HepG2 (cell line): Measurements from ENCODE around the gene AFAP1. TPM values are rescaled to one million over a fixed set of nuclear protein-coding genes. Genes with fewer than 3 reads are reported as not detected.

Experiments used
- ATAC-seq: fragments of 200-7000 bp; cut with Tn5 transposase; 3 replicates; pipeline ENCODE4 v1.9.1; 2020; ENCODE audit warnings: mild to moderate bottlenecking, moderate library complexity
- BruUV-seq: library from RNA; stranded (reverse); fragments of 400-500 nt; replicated peaks from 2 replicates; lab custom pipeline; 2021; lab: Mats Ljungman, UMichigan
- CTCF ChIA-PET: fragments of 300-600 bp; formaldehyde crosslinking; extraction: SDS; loops from one replicate; lab custom pipeline; 2021; ENCODE audit warnings: low total read pairs, inconsistent platforms, low intra/inter-chr PET ratio; lab: Yijun Ruan, JAX
- POLR2A ChIA-PET: fragments of 350-600 bp; sonication (Branson Sonifier 250); formaldehyde crosslinking; loops from one replicate; lab custom pipeline; 2020; ENCODE audit warnings: antibody characterized with exemption, inconsistent platforms; lab: Yijun Ruan, JAX
- DNase-seq: peaks from one replicate; pipeline ENCODE4 v3.0.0-alpha.2; 2015; ENCODE audit warnings: low spot score
- FAIRE-seq: peaks from 3 replicates; lab custom pipeline; 2011; peaks lifted over from hg19 to GRCh38; lab: Jason Lieb, UNC
- H2AFZ ChIP-seq: one replicate; pipeline ENCODE4 v1.6.1; 2011; ENCODE audit warnings: low read length, inconsistent platforms
- H3K27ac ChIP-seq: fragments of 300-600 bp; 3 replicates; pipeline ENCODE4 v1.8.0; 2011; ENCODE audit warnings: mixed run types, mild to moderate bottlenecking, mixed read lengths, low read length, inconsistent platforms; ENCODE audit not compliant: insufficient read depth; ENCODE audit errors: extremely low read length
- H3K27me3 ChIP-seq, 2 experiments: fragments of 200-600 bp in 1 of 2; 2 replicates in 1 of 2; 3 replicates in 1 of 2; pipeline versions ENCODE4 v1.6.0 to v1.8.0; 2011; ENCODE audit warnings: low read length in 2 of 2, mild to moderate bottlenecking in 2 of 2, moderate library complexity in 2 of 2, inconsistent platforms in 1 of 2; ENCODE audit not compliant: insufficient read depth in 2 of 2, control insufficient read depth in 1 of 2
- H3K36me3 ChIP-seq, 2 experiments: fragments of 200-600 bp in 1 of 2; replicated peaks in 1 of 2; 2 replicates in 1 of 2; 3 replicates in 1 of 2; pipeline versions ENCODE4 v1.5.1 to v1.8.0; 2011; ENCODE audit warnings: low read length in 2 of 2, inconsistent platforms in 1 of 2; ENCODE audit not compliant: insufficient read depth in 2 of 2, control insufficient read depth in 1 of 2
- H3K4me1 ChIP-seq: 2 replicates; pipeline ENCODE4 v1.5.1; 2012; ENCODE audit warnings: low read length, inconsistent platforms; ENCODE audit not compliant: insufficient read depth
- H3K4me2 ChIP-seq: 2 replicates; pipeline ENCODE4 v1.6.0; 2011; ENCODE audit warnings: low read depth, low read length, inconsistent platforms
- H3K4me3 ChIP-seq, 3 experiments: fragments of 200-600 bp in 1 of 3; sonication (generic), shearing (Covaris generic) in 1 of 3; replicated peaks in 1 of 3; 2 replicates each; pipeline ENCODE4 v1.5.1; 2011 to 2016; ENCODE audit warnings: low read length in 3 of 3, inconsistent platforms in 2 of 3, low read depth in 2 of 3, mild to moderate bottlenecking in 2 of 3, control low read depth in 1 of 3, mixed read lengths in 1 of 3; ENCODE audit not compliant: insufficient read depth in 1 of 3
- H3K79me2 ChIP-seq: one replicate; pipeline ENCODE4 v1.6.1; 2011; ENCODE audit warnings: low read length, inconsistent platforms; ENCODE audit not compliant: insufficient read depth
- H3K9ac ChIP-seq: 2 replicates; pipeline ENCODE4 v1.6.0; 2011; ENCODE audit warnings: mild to moderate bottlenecking, low read depth, low read length, inconsistent platforms; ENCODE audit not compliant: insufficient read depth
- H3K9me3 ChIP-seq: 2 replicates; pipeline ENCODE4 v1.5.1; 2012; ENCODE audit warnings: mild to moderate bottlenecking, low read length
- H4K20me1 ChIP-seq: 2 replicates; pipeline ENCODE4 v1.6.0; 2011; ENCODE audit warnings: inconsistent platforms, mild to moderate bottlenecking, low read length, moderate library complexity; ENCODE audit not compliant: insufficient read depth
- AFF4 ChIP-seq: sonication (generic); formaldehyde crosslinking; IDR thresholded peaks from 2 replicates; pipeline ENCODE4 v1.4.0; 2020; ENCODE audit warnings: missing genetic modification reagents
- IRX3 ChIP-seq: sonication (generic); formaldehyde crosslinking; IDR thresholded peaks from 2 replicates; pipeline ENCODE4 v1.8.1; 2023; ENCODE audit warnings: mild to moderate bottlenecking, low read depth, missing genetic modification reagents, borderline replicate concordance
- KAT2B ChIP-seq: fragments of 150-350 bp; IDR thresholded peaks from 2 replicates; pipeline ENCODE4 v1.6.1; 2014; ENCODE audit warnings: low read depth, low read length, borderline replicate concordance
- NR2F1 ChIP-seq, 2 experiments: fragments of 450-650 bp in 1 of 2; formaldehyde crosslinking in 1 of 2; IDR thresholded peaks; 2 replicates each; pipeline versions ENCODE4 v1.5.0 to v1.6.1; 2016 to 2020; ENCODE audit warnings: mild to moderate bottlenecking in 1 of 2, missing compliant biosample characterization in 1 of 2, missing genetic modification reagents in 1 of 2, moderate library complexity in 1 of 2
- POLR2A ChIP-seq, 2 experiments: IDR thresholded peaks; 2 replicates each; pipeline ENCODE4 v1.6.1; 2011; ENCODE audit warnings: low read depth in 2 of 2, low read length in 2 of 2, mild to moderate bottlenecking in 1 of 2, moderate library complexity in 1 of 2; ENCODE audit not compliant: insufficient read depth in 1 of 2
- RORA ChIP-seq: sonication (generic); formaldehyde crosslinking; IDR thresholded peaks from 2 replicates; pipeline ENCODE4 v1.5.0; 2020; ENCODE audit warnings: mild to moderate bottlenecking, missing genetic modification reagents, moderate library complexity
- SKIL ChIP-seq: sonication (generic); formaldehyde crosslinking; IDR thresholded peaks from 2 replicates; pipeline ENCODE4 v1.8.0; 2022; ENCODE audit warnings: missing genetic modification reagents, mild to moderate bottlenecking, moderate library complexity, borderline replicate concordance
- SP140L ChIP-seq: sonication (generic); formaldehyde crosslinking; IDR thresholded peaks from 2 replicates; pipeline ENCODE4 v1.4.0; 2020; ENCODE audit warnings: missing genetic modification reagents, borderline replicate concordance
- STAT5B ChIP-seq: sonication (generic); formaldehyde crosslinking; IDR thresholded peaks from 2 replicates; pipeline ENCODE4 v1.4.0; 2020; ENCODE audit warnings: missing genetic modification reagents
- ZBTB34 ChIP-seq: sonication (generic); formaldehyde crosslinking; IDR thresholded peaks from 2 replicates; pipeline ENCODE4 v1.8.0; 2022; ENCODE audit warnings: mild to moderate bottlenecking, missing genetic modification reagents
- ZFY ChIP-seq: sonication (generic); formaldehyde crosslinking; IDR thresholded peaks from 2 replicates; pipeline ENCODE4 v1.4.0; 2020; ENCODE audit warnings: missing genetic modification reagents
- ZNF180 ChIP-seq: sonication (generic); formaldehyde crosslinking; IDR thresholded peaks from 2 replicates; pipeline ENCODE4 v1.4.0; 2020; ENCODE audit warnings: low read depth, missing genetic modification reagents, borderline replicate concordance
- ZNF3 ChIP-seq: IDR thresholded peaks from 2 replicates; pipeline ENCODE4 v1.7.0; 2017; ENCODE audit warnings: inconsistent platforms
- ZNF30 ChIP-seq: sonication (generic); formaldehyde crosslinking; IDR thresholded peaks from 2 replicates; pipeline ENCODE4 v1.5.0; 2020; ENCODE audit warnings: mild to moderate bottlenecking, missing genetic modification reagents
- ZNF674 ChIP-seq: sonication (generic); formaldehyde crosslinking; IDR thresholded peaks from 2 replicates; pipeline ENCODE4 v1.5.0; 2020; ENCODE audit warnings: low read depth, mild to moderate bottlenecking, missing genetic modification reagents
- ZNF883 ChIP-seq: sonication (generic); formaldehyde crosslinking; IDR thresholded peaks from 2 replicates; pipeline ENCODE4 v1.5.1; 2020; ENCODE audit warnings: mild to moderate bottlenecking, missing genetic modification reagents; ENCODE audit errors: not compliant biosample characterization
- ZSCAN5A ChIP-seq: sonication (generic); formaldehyde crosslinking; IDR thresholded peaks from 2 replicates; pipeline ENCODE4 v1.8.0; 2022; ENCODE audit warnings: mild to moderate bottlenecking, missing genetic modification reagents, borderline replicate concordance
- WGBS: methylation state at CpG from one replicate; pipeline ENCODE4 v1.1.6; 2017; ENCODE audit warnings: low lambda C conversion rate; 5-methylcytosine and 5-hydroxymethylcytosine counted together
- in situ Hi-C: cut with HindIII; loops from 2 replicates; pipeline ENCODE4 v1.10.0; 2017; ENCODE audit warnings: low pct_unique_long_range_greater_than_20kb; ENCODE audit not compliant: extremely low pct_ligation_motif_present
- intact Hi-C: fragments of 100-400 bp; cut with micrococcal nuclease; formaldehyde crosslinking; loops from one replicate; pipeline ENCODE4 v1.10.0; 2022; ENCODE audit not compliant: unreplicated experiment
- polyA plus RNA-seq, 8 experiments: library from polyadenylated mRNA; depleted of rRNA in 3 of 8; stranded (reverse) in 7 of 8; unstranded in 1 of 8; fragments of >200 nt; fragmentation: Illumina TruSeq in 4 of 8; extraction: Trizol in 4 of 8; gene quantifications; 2 replicates each; pipeline versions ENCODE4 v1.2.1 to v1.2.3, GENCODE V29; 2011 to 2016; ENCODE audit warnings: low read depth in 4 of 8, missing spikeins in 1 of 8, mixed read lengths in 1 of 8; ENCODE audit not compliant: insufficient read depth in 1 of 8
- total RNA-seq, 5 experiments: library from RNA; depleted of rRNA; stranded (reverse); fragments of >200 nt; fragmentation: Illumina TruSeq; extraction: Trizol; gene quantifications; 2 replicates each; pipeline ENCODE4 v1.2.3, GENCODE V29; 2016; ENCODE audit warnings: low read depth in 1 of 5

The AFAP1 gene
- total and polyA plus RNA-seq, 2 of the 13 experiments (the other 11 are each of a cell fraction or from before 2014, with no cell fraction given), result 2.5 TPM

- WGBS, result 93% methylated on average over 6 of the region's 6 CpGs
- intact Hi-C loops, result loop anchor here (10.0 kb wide), 1 partner anchor 106 kb away; no protein-coding TSS in a partner anchor
- no peak overlapping the region for H3K9ac ChIP-seq
- no peak for TF ChIP-seq NR2F1 (CRISPR knock-in tag; IDR thresholded peaks at IDR 0.05)
- TF ChIP-seq STAT5B (CRISPR knock-in tag), result no peak
- TF ChIP-seq KAT2B, result no peak
- no peak for TF ChIP-seq POLR2A (IDR thresholded peaks at IDR 0.05; ENCODE audit: insufficient read depth in 1 of 2, low read depth in 2 of 2, low read length in 2 of 2)
- TF ChIP-seq SKIL (CRISPR knock-in tag), result no peak
- TF ChIP-seq ZSCAN5A (CRISPR knock-in tag), result no peak
- no peak for TF ChIP-seq IRX3 (CRISPR knock-in tag)
- no peak for TF ChIP-seq ZBTB34 (CRISPR knock-in tag)
- no peak for TF ChIP-seq ZNF883 (CRISPR knock-in tag)
- no peak for TF ChIP-seq SP140L (CRISPR knock-in tag)
- TF ChIP-seq ZNF180, result no peak
- TF ChIP-seq AFF4 (CRISPR knock-in tag), result no peak
- TF ChIP-seq ZNF30 (CRISPR knock-in tag), result no peak
- TF ChIP-seq ZNF3 (CRISPR knock-in tag), result no peak
- TF ChIP-seq ZFY, result no peak
- no peak for TF ChIP-seq ZNF674 (CRISPR knock-in tag)
- TF ChIP-seq RORA (CRISPR knock-in tag), result no peak
Observed at GRCh38 chr4:7878323-7878722, 61.3 kb downstream of the AFAP1 start.

More at GRCh38 chr4:7878323-7878722, 61.3 kb downstream of the AFAP1 start:
- Histone ChIP-seq H3K79me2 (peaks cover 5% of the 10 kb centered on the region), H3K4me1 (peaks cover 31% of the 10 kb centered on the region), H3K4me3 (no peak overlapping the region), H3K4me2 (no peak overlapping the region), H2AFZ (no peak overlapping the region), H3K9me3 (no peaks in the 10 kb centered on the region), H3K36me3 (no peaks in the 10 kb centered on the region), H3K27ac (no peak overlapping the region), H3K27me3 (no peaks in the 10 kb centered on the region), H4K20me1 (no peaks in the 10 kb centered on the region)
- FAIRE-seq (no peak), DNase-seq (no peak), ATAC-seq (no peak)
- no TSS peak for BruUV-seq
- ChIA-PET POLR2A (no interaction called here), CTCF (no interaction called here)
- in situ Hi-C loops, result no loop called here
